SK-N-SH treated with all-trans-retinoic acid at 6 μM for 48 hours (cell line): ENCODE measurements around the gene IMPA2.

Experiments
- ARNTL ChIP-seq: fragments of 450-650 bp; formaldehyde crosslinking; IDR thresholded peaks from 2 replicates; pipeline ENCODE4 v1.5.0; 2020; ENCODE audit warnings: low read depth, mild to moderate bottlenecking, moderate library complexity, borderline replicate concordance
- CREB5 ChIP-seq: fragments of 250-450 bp; sonication (Bioruptor Pico); IDR thresholded peaks from 2 replicates; pipeline ENCODE4 v1.5.1; 2020; ENCODE audit warnings: low read depth, mild to moderate bottlenecking, moderate library complexity
- CSRNP3 ChIP-seq: fragments of 250-450 bp; sonication (Bioruptor Pico); IDR thresholded peaks from 2 replicates; pipeline ENCODE4 v1.5.1; 2021; ENCODE audit warnings: mild to moderate bottlenecking, moderate library complexity
- SNAI2 ChIP-seq: fragments of 250-450 bp; sonication (Bioruptor Pico); IDR thresholded peaks from 2 replicates; pipeline ENCODE4 v1.5.0; 2020; ENCODE audit warnings: mild to moderate bottlenecking, moderate library complexity
- TOX ChIP-seq: fragments of 250-450 bp; sonication (Bioruptor Pico); IDR thresholded peaks from 2 replicates; pipeline ENCODE4 v1.8.0; 2021; ENCODE audit warnings: mild to moderate bottlenecking, moderate library complexity, borderline replicate concordance
- ZNF565 ChIP-seq: fragments of 450-650 bp; formaldehyde crosslinking; conservative IDR thresholded peaks from 2 replicates; pipeline ENCODE4 v1.5.0; 2020; ENCODE audit warnings: low read depth, mild to moderate bottlenecking, moderate library complexity
- ZNF8 ChIP-seq: fragments of 450-650 bp; formaldehyde crosslinking; IDR thresholded peaks from 2 replicates; pipeline ENCODE4 v1.5.0; 2020; ENCODE audit warnings: mild to moderate bottlenecking, moderate library complexity
- TF ChIP-seq, protein P1 (sequence below): fragments of 250-450 bp; sonication (Bioruptor Pico); IDR thresholded peaks from 2 replicates; pipeline ENCODE4 v1.5.0; 2020; ENCODE audit warnings: mild to moderate bottlenecking, moderate library complexity
- TF ChIP-seq, protein P2 (sequence below): fragments of 250-450 bp; sonication (Bioruptor Pico); IDR thresholded peaks from 2 replicates; pipeline ENCODE4 v1.8.0; 2020; ENCODE audit warnings: mild to moderate bottlenecking, moderate library complexity, borderline replicate concordance

DNA sequence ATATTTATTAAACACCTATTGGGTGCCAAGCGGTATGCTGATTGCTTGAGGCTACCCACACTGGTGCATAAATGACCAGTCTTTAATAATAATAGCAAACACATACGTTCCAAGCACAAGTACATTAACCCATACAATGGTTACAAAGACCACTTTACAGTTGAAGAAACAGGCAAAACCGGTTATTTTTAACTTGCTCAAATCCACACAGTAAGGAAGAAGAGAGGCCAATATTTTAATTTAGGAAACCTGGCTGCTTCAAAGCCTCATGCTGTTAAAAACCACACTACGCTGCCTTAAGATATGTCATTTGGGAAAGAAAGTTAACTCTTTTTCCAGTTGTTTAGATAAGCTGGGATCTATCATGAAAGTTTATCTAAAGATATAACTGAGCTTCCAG is 2.4 kb upstream of the IMPA2 start:
- TF ChIP-seq ZNF8 (CRISPR knock-in tag), result no peak
- TF ChIP-seq CREB5 (CRISPR knock-in tag), result no peak
- TF ChIP-seq, protein P1, sequence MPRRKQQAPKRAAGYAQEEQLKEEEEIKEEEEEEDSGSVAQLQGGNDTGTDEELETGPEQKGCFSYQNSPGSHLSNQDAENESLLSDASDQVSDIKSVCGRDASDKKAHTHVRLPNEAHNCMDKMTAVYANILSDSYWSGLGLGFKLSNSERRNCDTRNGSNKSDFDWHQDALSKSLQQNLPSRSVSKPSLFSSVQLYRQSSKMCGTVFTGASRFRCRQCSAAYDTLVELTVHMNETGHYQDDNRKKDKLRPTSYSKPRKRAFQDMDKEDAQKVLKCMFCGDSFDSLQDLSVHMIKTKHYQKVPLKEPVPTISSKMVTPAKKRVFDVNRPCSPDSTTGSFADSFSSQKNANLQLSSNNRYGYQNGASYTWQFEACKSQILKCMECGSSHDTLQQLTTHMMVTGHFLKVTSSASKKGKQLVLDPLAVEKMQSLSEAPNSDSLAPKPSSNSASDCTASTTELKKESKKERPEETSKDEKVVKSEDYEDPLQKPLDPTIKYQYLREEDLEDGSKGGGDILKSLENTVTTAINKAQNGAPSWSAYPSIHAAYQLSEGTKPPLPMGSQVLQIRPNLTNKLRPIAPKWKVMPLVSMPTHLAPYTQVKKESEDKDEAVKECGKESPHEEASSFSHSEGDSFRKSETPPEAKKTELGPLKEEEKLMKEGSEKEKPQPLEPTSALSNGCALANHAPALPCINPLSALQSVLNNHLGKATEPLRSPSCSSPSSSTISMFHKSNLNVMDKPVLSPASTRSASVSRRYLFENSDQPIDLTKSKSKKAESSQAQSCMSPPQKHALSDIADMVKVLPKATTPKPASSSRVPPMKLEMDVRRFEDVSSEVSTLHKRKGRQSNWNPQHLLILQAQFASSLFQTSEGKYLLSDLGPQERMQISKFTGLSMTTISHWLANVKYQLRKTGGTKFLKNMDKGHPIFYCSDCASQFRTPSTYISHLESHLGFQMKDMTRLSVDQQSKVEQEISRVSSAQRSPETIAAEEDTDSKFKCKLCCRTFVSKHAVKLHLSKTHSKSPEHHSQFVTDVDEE (CRISPR knock-in tag), result no peak
- TF ChIP-seq ZNF565 (CRISPR knock-in tag), result no peak
- no peak for TF ChIP-seq SNAI2 (CRISPR knock-in tag)
- TF ChIP-seq, protein P2, sequence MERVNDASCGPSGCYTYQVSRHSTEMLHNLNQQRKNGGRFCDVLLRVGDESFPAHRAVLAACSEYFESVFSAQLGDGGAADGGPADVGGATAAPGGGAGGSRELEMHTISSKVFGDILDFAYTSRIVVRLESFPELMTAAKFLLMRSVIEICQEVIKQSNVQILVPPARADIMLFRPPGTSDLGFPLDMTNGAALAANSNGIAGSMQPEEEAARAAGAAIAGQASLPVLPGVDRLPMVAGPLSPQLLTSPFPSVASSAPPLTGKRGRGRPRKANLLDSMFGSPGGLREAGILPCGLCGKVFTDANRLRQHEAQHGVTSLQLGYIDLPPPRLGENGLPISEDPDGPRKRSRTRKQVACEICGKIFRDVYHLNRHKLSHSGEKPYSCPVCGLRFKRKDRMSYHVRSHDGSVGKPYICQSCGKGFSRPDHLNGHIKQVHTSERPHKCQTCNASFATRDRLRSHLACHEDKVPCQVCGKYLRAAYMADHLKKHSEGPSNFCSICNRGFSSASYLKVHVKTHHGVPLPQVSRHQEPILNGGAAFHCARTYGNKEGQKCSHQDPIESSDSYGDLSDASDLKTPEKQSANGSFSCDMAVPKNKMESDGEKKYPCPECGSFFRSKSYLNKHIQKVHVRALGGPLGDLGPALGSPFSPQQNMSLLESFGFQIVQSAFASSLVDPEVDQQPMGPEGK (CRISPR knock-in tag), result no peak
- no peak for TF ChIP-seq TOX (CRISPR knock-in tag)
- no peak for TF ChIP-seq CSRNP3 (CRISPR knock-in tag)
- TF ChIP-seq ARNTL (CRISPR knock-in tag), result no peak
